GM18873 (cell line): Measurements from ENCODE around the gene SLC35E3.
A peak's percentile ranks its signal among the peaks of the same experiment; 100 is the strongest.

Experiments
- ATAC-seq: cut with Tn5 transposase; IDR thresholded peaks from one replicate; pipeline ENCODE4 v1.9.1; 2021; ENCODE audit warnings: mild to moderate bottlenecking, moderate library complexity, moderate number of reproducible peaks; ENCODE audit not compliant: unreplicated experiment, low FRiP score

Gene SLC35E3

DNA sequence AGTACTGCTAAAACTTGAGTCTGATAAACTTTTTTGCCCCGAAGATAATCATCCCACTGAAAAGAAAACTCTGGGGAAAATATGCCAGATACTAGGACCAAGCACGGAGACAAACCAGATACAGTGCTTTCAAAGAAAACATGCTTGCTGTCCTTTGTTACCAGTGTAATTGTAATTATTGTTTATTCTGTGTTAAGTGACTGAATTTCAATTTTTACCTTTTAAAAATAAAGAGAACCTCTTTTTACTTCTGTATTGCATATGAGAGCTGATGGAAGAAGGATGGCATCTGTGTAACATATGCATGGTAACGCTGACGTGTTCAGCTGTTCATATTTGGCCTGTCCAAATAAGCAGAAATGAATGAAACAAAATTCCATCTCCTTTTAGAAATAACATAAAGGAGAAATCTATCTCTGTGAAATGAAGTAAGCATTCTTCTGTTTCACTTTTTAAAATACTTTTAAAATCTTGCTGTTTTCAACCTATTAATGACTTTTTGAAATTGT is 22.5 kb downstream of the SLC35E3 start:
- ATAC-seq = no peak

- ATAC-seq = no peak
Observed at GRCh38 chr12:68769941-68770340, 24.0 kb downstream of the SLC35E3 start.

- no peak for ATAC-seq
Observed at GRCh38 chr12:68771223-68771925, 25.4 kb downstream of the SLC35E3 start.

DNA sequence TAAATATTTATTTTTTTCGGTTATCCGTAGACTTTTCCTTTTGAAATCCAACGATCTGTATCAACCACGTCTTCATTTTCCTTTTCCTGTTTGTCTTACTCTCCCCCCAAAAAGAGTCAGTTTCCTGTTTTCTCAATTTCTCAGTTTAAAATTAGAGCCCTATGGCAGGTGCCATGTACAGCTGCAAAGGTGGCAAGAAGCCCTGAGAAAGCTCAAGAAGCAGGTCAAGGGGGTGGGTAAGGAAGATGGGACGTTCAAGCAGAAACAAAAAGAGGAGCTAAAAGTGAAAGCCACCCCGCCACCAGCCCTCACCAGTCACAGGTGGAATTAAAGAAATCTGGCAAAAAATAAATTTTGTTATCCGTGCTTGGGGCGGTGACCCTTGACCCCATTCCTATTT is 26.7 kb downstream of the SLC35E3 start:
- ATAC-seq = peak; percentile 52

DNA sequence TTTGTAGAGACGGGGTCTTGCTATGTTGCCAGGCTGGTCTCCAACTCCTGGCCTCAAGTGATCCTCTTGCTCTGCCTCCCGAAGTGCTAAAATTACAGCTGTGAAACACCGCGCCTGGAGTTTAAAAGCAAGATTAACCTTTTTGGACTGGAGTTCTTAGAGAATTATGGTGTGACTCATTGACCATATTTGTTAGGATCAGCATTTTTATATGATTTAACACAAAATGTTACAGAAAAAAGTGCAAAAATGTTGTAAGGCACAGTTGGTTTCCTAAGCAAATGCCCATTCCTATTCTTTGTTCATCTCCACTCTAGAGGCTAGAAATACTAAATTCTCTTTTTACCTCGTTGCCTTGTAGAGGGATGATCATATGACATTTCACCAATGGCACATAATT is 27.6 kb downstream of the SLC35E3 start:
- ATAC-seq = no peak

GRCh38 chr12:68775121-68775630 is 29.2 kb downstream of the SLC35E3 start:
- ATAC-seq = no peak

GRCh38 chr12:68776976-68777610 is 31.1 kb downstream of the SLC35E3 start:
- no peak for ATAC-seq

DNA sequence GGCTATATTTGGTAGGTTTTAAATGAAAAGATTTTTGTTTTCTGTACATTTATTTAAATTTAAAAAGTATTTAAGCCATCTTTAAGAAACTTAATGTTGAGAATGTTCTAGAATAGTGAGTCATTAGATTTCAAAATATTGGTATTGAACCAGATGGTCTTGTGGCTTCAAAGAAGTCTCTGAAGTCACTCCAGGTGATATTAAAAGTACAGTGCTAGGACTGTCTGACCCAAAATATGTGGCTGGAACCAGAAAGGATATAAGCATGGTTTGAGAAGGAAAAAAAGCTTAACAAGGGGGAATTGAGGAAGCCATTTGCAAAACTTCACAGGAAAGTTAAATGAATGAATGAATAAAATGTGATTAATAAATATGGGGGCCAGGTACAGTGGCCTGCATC is 33.3 kb downstream of the SLC35E3 start:
- no peak for ATAC-seq

- no peak for ATAC-seq
Observed at GRCh38 chr12:68780731-68781130, 34.8 kb downstream of the SLC35E3 start.

GRCh38 chr12:68781728-68782127 is 35.8 kb downstream of the SLC35E3 start:
- ATAC-seq = no peak

DNA sequence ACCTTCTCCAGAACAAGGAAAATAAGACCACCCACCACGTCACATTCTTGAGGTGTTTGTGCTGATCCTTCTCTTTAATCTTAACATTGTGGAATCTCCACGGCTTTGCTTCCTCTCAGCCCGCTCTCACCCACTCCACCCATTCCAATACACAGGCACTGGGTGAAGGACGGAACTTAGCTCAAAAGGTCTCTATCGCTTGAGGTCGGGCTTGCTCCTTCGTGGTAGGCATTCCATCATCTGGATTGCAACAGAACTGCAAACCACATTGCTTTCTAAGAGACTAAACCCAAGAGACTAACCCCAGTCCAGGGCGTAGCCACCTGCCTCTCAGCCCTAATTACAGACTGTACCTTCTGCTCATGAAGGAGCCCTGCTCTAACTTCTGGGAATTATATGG is 38.0 kb downstream of the SLC35E3 start:
- ATAC-seq = no peak

DNA sequence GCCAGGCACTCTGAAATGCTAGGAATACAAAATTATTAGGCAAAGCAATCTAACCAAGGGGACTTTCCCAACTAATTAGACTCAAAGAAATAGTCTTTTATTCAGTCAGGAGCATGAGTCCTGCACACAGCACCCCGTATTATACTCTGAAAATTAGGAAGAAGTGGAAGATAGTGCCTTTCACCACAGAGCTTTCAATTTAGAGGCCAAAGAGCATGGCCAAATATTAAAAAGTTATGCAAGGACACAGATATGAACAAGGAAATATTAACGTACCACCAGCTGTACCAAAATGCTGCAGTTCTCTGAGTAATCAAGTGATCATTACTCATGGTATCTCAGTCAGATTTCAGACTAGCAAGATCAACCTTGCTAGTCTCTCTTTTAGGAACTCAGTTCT is 39.4 kb downstream of the SLC35E3 start:
- ATAC-seq = no peak

DNA sequence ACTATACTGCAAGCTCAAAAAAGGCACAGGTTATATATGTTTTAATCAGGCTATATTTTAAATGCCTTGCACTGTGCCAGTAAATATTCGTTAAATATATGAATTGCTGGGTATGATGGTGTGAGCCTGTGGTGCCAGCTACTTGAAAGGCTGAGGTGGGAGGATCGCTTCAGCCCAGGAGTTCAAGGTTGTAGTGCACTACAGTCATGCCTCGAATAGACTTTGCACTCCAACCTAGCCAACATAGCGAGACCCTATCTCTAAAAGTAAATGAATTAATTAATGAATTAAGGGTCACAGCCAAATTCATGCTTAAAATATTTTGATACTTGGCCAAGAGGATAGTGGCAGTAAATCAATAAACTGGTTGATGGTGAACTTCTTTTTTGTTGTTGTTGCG is 39.8 kb downstream of the SLC35E3 start:
- no peak for ATAC-seq

DNA sequence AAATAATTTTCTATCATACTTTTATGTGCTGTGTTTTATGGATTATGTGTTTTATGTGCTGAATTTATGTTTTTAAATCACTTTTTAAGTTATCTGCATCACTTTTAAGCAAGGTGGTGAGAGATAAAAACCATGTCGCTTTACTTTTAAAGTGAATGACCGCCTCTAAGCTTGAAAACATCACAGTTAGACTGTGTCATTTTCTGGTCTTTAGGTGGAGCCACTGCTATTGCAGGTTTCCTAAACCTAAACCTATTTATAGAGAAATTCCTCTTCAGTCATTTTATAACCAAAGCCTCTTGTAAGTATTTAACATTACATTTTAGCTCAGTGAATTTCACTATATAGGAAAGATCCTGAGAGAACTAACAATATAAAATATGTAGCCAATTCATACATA is 41.0 kb downstream of the SLC35E3 start:
- ATAC-seq = no peak

GRCh38 chr12:68788554-68789143 is 42.7 kb downstream of the SLC35E3 start:
- ATAC-seq = no peak

GRCh38 chr12:68789144-68789878 is 43.3 kb downstream of the SLC35E3 start:
- no peak for ATAC-seq

DNA sequence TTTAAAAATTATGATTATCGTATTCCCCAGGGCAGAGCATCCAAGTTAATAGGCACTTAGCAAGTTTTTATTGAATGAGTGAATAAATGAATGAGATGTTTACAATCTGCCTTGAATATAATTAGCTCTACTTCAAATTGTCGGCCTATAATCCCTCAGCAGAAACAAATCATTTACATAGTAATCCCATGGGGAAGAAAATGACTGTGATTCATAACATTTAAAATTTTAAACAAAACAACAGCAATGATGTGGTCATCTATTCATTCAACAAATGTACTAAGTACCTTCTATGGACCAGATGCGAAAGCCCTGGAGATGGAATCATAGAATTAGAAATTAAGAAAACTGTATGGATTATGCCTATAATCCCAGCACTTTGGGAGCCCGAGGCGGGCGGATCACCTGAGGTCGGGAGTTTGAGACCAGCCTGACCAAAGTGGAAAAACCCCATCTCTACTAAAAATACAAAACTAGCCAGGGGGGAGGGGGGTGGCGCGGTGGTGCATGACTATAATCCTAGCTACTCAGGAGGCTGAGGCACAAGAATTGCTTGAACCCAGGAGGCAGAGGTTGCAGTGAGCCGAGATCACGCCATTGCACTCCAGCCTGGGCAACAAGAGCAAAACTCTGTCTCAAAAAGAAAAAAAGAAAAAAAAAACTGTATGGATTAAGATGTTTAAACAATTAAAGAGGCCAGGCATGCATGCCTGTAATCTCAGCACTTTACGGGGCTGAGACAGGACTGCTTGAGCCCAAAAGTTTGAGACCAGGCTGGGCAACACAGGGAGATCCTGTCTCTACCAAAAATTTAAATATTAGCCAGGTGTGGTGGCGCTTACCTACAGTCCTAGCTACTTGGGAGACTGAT is 44.3 kb downstream of the SLC35E3 start:
- no peak for ATAC-seq

- ATAC-seq = no peak
Observed at GRCh38 chr12:68790952-68791234, 44.9 kb downstream of the SLC35E3 start.

DNA sequence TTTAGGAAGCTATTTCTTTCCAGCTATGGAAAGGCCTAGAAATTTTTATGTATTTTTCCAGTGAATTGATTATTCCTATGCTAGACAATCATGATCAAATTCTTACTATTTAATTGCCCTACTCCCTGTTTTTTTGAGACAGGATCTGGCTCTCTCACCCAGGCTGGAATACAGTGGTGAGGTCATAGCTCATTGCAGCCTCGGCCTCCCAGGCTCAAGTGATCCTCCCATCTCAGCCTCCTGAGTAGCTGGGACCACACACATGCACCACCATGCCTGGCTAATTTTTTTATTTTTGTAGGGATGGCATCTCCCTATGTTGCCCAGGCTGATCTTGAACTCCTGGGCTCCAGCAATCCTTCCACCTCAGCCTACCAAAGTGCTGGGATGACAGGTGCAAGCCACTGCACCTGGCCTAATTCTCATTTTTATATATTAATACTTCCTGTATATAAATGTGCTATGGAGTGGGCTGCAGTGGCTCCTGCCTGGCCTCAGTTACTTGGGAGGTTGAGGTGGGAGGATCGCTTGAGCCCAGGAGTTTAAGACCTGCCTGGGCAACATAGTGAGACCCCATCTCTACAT is 46.0 kb downstream of the SLC35E3 start:
- no peak for ATAC-seq

DNA sequence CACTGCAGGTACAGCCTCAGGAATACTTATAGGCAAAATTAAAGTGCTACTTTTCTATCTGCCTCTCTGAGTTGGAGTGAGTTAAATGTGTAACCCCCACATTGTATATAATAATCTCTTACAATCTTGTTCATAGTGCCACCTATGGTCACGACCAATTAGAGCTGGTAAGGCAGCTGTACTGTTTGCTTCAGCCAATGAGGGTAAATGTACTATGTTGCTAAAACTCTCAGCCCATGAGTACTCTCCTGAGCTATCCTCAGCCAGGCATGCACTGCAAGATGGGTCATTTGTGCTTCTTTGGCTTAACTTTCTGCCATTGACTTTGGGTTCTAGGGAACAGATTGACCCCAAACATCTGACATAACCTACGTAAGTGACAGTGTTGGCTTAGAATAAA is 47.0 kb downstream of the SLC35E3 start:
- ATAC-seq = peak; percentile 85
